Measurements from ENCODE around the gene CDC123.

DNA sequence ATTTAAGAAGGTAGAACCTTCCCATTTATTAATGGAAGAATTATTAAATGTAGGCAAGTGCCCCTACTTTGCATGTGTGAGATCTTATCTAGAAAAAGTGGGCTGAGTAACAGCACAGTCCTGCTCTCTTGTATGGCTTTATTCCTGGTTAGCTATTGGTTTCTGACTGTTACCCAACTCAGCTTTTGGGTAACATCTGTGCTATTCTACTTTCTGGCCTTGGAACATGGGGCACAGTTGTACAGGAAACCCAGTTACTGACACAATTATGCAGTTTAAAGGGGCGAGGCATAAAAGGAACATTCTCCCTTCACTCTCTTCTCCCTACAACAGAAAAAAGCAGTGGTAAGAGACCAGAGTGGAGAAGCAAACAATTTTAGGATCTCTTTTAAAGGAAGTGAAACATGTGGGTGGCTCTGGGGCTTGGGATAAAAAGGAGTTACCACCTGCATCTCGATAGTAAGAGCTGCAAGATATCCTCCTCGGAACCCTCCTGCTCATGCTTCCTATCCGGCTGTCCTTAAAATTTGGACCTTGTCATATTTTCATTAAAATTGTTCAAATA lies 16.3 kb upstream of the CDC123 start:
- TF ChIP-seq POLR2A (IDR thresholded peaks at IDR 0.05; ENCODE audit: low read depth, low read length): no peak
- no peak for TF ChIP-seq POLR2AphosphoS5 (IDR thresholded peaks at IDR 0.05; ENCODE audit: low read depth, low read length)

Measured in GM12892 (cell line).